Epidermal melanocyte (primary cell): ENCODE measurements around the gene TRIM67.
"Not testable (repeated sequence)": the region's sequence is repeated elsewhere in the genome, so short reads cannot be mapped to it uniquely, and the experiment has no call there.

Experiments used
- DNase-seq: peaks from one replicate; pipeline ENCODE4 v3.0.0; 2011; ENCODE audit warnings: low spot score; ENCODE audit not compliant: insufficient read length

TRIM67 gene

GRCh38 chr1:231157311-231157710 is 4.5 kb upstream of the TRIM67 start:
- no peak for DNase-seq

DNA sequence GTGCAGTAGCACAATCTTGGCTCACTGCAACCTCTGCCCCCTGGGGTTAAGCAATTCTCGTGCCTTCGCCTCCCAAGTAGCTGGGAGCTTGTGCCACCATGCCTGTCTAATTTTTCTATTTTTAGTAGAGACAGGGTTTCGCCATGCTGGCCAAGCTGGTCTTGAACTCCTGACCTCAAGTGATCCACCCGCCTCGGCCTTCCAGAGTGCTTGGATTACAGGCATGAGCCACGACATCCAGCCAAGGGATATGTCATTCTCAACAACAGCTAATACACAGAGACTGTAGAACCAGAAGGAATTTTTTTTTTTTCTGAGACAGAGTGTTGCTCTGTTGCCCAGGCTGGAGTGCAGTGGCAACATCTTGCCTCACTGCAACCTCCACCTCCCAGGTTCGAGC is 3.7 kb upstream of the TRIM67 start:
- not testable (repeated sequence) for DNase-seq

DNA sequence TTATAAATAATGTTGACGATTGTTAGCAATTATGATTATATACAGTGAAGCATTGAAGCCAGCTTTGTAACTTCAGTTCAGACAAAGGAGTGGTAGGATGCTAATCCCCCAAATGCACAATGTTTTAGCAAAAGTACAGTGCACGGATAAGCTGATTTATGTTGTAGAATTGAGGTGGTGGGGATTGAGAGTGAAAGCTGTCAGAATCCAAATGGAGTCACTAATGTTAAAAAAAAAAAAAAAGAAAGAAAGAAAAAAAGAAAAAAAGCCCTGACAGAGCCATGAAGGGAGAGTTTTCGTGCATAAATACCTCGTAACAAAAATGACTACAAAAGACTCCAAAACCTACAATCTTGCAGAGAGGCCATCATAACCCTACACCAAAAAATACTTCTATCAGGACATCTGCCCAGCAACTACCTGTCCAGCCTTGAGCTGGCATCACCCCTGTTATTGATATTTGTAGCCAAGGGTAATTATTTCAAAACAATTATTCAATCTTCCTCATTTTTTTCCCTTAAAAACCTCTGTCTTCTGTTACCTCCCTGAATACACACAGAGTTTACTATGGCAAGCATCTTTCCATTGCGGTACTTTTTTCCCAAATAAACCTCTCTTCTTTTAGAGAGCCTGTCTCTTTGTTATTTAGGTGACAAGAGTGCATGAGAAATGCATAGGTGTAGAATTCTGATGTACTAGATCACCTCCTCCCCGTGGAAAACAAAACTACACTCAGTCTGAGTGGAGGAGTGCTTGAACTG is 2.5 kb upstream of the TRIM67 start:
- no peak for DNase-seq

GRCh38 chr1:231159963-231160761 is 1.7 kb upstream of the TRIM67 start:
- DNase-seq: no peak

DNA sequence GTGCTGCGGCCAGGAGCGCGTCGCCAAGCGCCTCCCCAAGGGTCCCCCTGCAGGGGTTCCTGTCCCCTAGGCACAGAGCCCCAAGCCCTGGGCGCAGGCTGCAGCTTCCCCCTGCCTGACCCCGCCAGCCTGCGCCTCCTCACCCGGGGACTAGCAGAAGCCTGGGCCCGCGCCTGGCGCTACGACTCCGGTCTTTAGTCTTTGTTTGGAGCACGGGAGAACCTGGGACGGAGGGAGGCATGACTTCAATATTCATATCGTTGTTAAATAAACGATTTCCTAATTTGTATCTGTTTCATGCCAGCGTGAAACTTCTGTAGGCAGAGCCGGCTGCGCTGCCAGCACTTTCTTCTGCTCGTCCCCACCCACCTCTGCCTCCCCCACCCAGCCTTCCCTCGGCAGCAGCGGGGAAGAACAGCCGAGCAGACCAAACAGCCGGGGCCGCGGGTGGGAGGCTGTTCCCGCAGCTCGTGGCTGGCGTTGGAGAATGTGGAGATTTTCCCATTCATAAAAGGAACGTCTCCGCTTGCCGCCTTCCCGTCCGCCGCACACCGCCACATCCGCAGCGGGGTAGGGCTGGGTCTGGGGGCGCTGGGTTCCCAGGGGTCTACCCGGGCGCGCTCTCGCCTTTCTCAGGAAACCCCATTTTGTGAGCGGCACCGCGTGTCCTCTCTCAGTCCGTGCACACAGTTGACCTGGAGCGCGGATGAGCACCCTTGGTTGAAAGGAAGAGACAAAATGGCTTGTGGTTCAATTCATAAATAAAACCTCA is 777 bp upstream of the TRIM67 start:
- no peak for DNase-seq

- DNase-seq: no peak
Measured at GRCh38 chr1:231162297-231162969, 575 bp downstream of the TRIM67 start.

DNA sequence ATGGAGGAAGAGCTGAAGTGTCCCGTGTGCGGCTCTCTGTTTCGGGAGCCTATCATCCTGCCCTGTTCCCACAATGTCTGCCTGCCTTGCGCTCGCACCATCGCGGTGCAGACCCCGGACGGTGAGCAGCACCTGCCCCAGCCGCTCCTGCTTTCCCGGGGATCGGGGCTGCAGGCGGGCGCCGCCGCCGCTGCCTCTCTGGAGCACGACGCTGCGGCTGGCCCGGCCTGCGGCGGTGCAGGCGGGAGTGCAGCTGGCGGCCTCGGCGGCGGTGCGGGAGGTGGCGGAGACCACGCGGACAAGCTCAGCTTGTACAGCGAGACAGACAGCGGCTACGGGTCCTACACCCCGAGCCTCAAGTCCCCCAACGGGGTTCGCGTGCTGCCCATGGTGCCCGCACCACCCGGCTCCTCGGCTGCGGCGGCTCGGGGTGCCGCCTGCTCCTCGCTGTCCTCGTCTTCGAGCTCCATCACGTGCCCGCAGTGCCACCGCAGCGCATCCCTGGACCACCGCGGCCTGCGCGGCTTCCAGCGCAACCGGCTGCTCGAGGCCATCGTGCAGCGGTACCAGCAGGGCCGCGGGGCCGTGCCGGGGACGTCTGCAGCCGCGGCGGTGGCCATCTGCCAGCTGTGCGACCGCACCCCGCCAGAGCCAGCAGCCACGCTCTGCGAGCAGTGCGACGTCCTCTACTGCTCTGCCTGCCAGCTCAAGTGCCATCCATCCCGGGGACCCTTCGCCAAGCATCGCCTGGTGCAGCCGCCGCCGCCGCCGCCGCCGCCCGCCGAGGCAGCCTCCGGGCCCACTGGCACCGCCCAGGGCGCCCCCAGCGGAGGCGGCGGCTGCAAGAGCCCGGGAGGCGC is 1.3 kb downstream of the TRIM67 start:
- no peak for DNase-seq

DNA sequence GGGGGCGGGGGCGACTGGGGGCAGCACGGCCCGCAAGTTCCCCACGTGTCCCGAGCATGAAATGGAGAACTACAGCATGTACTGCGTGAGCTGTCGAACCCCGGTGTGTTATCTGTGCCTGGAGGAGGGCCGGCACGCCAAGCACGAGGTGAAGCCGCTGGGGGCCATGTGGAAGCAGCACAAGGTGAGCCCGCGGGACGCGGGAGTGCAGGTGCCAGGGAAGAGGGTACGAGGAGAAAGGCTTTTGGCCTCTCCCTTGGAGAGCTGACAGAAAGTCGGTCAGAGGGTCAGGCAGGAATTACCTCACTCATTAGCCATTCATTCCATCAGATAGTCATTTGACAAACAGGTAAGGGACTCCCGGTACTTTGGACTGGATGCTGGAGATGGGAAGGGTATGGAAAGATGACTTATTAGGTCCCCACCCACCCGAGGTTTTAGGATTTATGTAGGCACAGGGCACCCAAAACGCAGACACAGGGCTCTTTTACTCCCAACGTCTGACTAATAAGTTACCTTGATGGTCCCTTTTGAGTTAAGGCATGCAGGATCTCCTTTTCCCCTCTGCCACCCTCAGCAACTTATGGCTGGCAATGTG is 2.1 kb downstream of the TRIM67 start:
- no peak for DNase-seq

DNA sequence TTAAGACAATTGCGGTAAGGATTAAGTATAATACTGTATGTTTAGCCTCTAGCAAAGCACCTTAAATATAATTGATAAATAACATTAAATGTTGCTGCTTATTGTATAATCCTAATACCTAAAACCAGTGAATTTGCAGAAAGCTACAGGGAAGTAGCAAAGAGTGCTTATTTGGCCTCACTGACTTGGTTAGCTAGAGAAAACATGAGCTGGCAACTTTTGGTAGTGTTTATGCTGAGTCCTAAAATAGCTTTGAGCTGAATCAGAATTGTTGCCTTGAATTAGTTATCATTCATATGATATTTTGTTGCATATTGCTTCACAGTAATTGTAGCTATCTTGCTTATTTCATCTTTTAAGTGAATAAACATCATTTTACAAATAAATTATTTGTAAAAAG is 3.5 kb downstream of the TRIM67 start:
- DNase-seq: no peak

- no peak for DNase-seq
Measured at GRCh38 chr1:231166398-231166797, 4.5 kb downstream of the TRIM67 start.

DNA sequence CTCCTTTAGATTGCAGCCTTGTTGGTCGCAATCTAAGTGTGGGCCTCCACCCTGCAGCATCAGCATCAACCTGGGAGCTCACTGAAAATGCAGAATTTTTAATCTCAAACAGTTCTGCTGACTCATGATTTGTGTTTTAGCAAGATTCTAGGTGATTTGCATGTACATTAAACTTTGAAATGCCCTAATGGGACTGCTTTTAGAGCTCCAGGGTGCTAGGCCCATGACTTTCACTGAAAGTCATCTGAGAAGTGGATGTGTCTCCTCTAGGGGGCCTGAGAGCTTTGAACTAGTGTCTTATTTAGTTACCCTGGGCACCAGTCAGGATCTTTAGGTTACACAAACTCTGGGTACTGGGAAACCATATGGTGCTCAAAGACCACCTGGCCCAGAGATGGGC is 9.0 kb downstream of the TRIM67 start:
- DNase-seq: no peak

- no peak for DNase-seq
Measured at GRCh38 chr1:231171623-231172197, 9.9 kb downstream of the TRIM67 start.

GRCh38 chr1:231172411-231172810 is 10.6 kb downstream of the TRIM67 start:
- DNase-seq: no peak

- no peak for DNase-seq
Measured at GRCh38 chr1:231176421-231176820, 14.6 kb downstream of the TRIM67 start.

DNA sequence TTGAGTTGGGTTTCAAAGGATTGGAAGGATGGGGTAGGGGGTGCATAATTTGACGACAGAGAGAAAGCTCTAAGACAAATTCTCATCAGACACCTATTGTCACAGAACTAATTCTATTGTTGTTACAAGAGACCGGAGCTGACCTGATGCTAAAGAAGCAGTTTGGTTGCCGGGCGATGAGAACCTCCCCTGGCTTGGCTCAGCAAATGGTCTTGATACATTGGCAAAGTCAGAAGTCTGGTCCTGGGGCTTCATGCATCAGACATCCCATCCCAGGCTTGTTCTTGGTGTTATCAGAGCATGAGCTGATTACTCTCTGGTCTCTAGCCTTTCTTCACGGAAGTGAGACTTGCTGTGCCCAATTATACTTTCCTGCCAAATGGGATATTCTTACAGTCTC is 15.4 kb downstream of the TRIM67 start:
- no peak for DNase-seq

DNA sequence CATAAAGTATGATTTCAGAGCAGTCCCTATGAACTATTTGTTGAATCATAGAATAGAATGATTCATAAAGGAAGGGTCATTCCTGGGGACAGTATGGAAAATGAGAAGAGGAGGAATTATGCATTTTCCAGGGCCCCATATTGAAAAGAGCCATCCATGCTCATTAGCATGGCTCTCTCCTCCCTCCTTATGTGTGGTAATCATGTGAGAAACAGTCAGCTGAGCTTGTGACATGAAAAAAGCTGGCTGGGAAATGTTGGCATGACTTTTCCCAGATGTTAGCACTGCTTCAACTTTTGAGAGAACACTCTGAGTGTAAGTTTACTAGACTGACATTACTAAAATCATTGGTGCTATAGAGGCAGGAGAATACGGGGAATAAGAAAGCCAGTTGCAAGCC is 16.1 kb downstream of the TRIM67 start:
- no peak for DNase-seq

- no peak for DNase-seq
Measured at GRCh38 chr1:231178970-231179369, 17.1 kb downstream of the TRIM67 start.

DNA sequence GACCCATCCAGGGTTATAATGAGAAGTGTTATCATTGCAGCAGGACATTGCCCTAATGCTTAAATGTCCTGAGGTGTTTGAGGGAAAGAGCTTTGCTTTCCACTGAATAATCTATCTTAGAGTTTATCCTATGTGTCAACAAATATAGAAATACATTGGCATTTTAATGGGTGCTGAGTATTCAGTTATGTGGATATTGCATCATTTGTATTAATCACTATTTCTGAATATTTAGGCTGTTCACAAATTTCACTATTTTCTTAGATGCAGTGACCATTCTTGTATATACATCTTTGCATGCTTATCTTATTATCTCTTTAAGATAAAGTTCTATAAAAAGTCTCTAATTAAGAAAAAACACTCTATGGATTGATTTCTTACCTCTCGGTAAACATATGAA is 18.2 kb downstream of the TRIM67 start:
- DNase-seq: no peak

DNA sequence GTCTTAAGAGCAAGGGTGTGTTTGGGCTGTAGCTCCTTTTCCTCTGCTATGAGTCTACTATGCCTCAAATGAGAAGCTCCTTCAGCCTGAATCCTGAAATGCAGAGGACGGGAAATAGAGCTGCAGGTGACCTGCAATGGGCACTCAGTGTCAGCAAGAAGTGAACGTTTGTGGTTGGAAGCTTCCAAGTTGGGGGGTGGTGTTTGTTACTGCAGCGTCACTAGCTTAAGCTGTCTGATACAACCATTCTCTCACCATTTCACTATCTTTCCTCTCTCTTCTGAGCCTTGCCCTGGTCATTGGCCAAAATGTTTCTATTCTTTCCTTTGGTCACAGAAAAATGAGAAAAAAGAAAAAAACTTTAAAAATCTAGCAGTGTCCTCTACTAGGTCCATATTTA is 19.4 kb downstream of the TRIM67 start:
- DNase-seq: no peak

DNA sequence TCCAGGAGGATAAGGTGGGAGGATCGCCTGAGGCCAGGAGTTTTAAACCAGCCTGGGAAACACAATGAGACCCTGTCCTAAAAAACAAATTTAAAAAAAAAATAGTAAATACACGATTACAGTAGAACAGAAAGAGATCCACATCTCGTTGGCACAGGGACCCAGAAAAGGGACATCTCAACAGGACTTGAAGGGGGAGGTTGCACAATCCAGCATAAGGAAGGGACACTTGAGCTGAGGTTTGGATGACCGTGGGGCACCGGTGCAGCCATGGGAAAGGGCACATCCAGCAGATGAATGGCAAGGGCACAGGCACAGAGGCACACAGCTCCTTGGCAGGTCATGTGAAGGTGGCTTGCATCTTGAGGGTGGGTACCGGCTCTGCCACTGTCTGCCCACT is 20.5 kb downstream of the TRIM67 start:
- no peak for DNase-seq
